WTC11 (cell line): ENCODE measurements around the gene APOE. TPM values are rescaled to one million over a fixed set of nuclear protein-coding genes. Genes with fewer than 3 reads are reported as not detected.

Source experiments
- ATAC-seq: fragments of 200-7000 bp; cut with Tn5 transposase; 2 replicates; pipeline ENCODE4 v1.10.0; 2021; ENCODE audit warnings: mild to moderate bottlenecking, moderate library complexity
- CTCF ChIA-PET: fragments of 300-600 bp; sonication (Branson Sonifier 250); formaldehyde crosslinking; loops from one replicate; lab custom pipeline; 2021; ENCODE audit warnings: antibody characterized with exemption; lab: Charles Lee
- POLR2A ChIA-PET: fragments of 350-600 bp; sonication (Branson Sonifier 250); formaldehyde crosslinking; loops from one replicate; lab custom pipeline; 2021; ENCODE audit warnings: antibody characterized with exemption; lab: Charles Lee
- DNase-seq: peaks from one replicate; pipeline ENCODE4 v3.0.0; 2021; ENCODE audit warnings: low spot score
- H3K27ac Mint-ChIP-seq: 2 replicates; pipeline ENCODE4 v1.8.0; 2021; ENCODE audit warnings: mixed read lengths
- H3K27me3 Mint-ChIP-seq: 2 replicates; pipeline ENCODE4 v1.8.0; 2021; ENCODE audit warnings: low read depth, mild to moderate bottlenecking, moderate library complexity, mixed read lengths
- H3K36me3 Mint-ChIP-seq: 2 replicates; pipeline ENCODE4 v1.8.0; 2021; ENCODE audit warnings: mixed read lengths
- H3K4me1 Mint-ChIP-seq: 2 replicates; pipeline ENCODE4 v1.8.0; 2022; ENCODE audit warnings: mixed read lengths
- H3K4me3 Mint-ChIP-seq: 2 replicates; pipeline ENCODE4 v1.8.0; 2021; ENCODE audit warnings: mild to moderate bottlenecking, moderate library complexity, mixed read lengths
- H3K9me3 Mint-ChIP-seq: 2 replicates; pipeline ENCODE4 v1.8.0; 2021; ENCODE audit warnings: mixed read lengths
- AFF4 ChIP-seq: sonication (generic); formaldehyde crosslinking; IDR thresholded peaks from 2 replicates; pipeline ENCODE4 v1.8.1; 2023; ENCODE audit warnings: mild to moderate bottlenecking, missing genetic modification reagents, borderline replicate concordance
- ATF3 ChIP-seq: sonication (generic); formaldehyde crosslinking; conservative IDR thresholded peaks from 2 replicates; pipeline ENCODE4 v1.8.1; 2022; ENCODE audit warnings: mild to moderate bottlenecking, missing genetic modification reagents
- CREB1 ChIP-seq: sonication (generic); formaldehyde crosslinking; IDR thresholded peaks from 2 replicates; pipeline ENCODE4 v1.8.0; 2023; ENCODE audit warnings: mild to moderate bottlenecking, missing genetic modification reagents
- ELF4 ChIP-seq: sonication (generic); formaldehyde crosslinking; IDR thresholded peaks from 2 replicates; pipeline ENCODE4 v1.8.1; 2022; ENCODE audit warnings: low read depth, mild to moderate bottlenecking, moderate library complexity, missing genetic modification reagents
- ESRRA ChIP-seq: sonication (generic); formaldehyde crosslinking; IDR thresholded peaks from 2 replicates; pipeline ENCODE4 v1.8.1; 2022; ENCODE audit warnings: mild to moderate bottlenecking, missing genetic modification reagents, borderline replicate concordance
- ETV6 ChIP-seq: sonication (generic); formaldehyde crosslinking; IDR thresholded peaks from 2 replicates; pipeline ENCODE4 v1.8.1; 2022; ENCODE audit warnings: mild to moderate bottlenecking, missing genetic modification reagents
- FOXP1 ChIP-seq: sonication (generic); formaldehyde crosslinking; IDR thresholded peaks from 2 replicates; pipeline ENCODE4 v1.8.0; 2022; ENCODE audit warnings: missing genetic modification reagents, mild to moderate bottlenecking, moderate library complexity, borderline replicate concordance
- GRHL2 ChIP-seq: fragments of 250-450 bp; sonication (Bioruptor Pico); IDR thresholded peaks from 2 replicates; pipeline ENCODE4 v1.8.0; 2022; ENCODE audit warnings: mild to moderate bottlenecking, moderate library complexity; ENCODE audit not compliant: insufficient replicate concordance, severe bottlenecking
- GTF2I ChIP-seq: fragments of 250-450 bp; sonication (Bioruptor Pico); conservative IDR thresholded peaks from 2 replicates; pipeline ENCODE4 v1.4.0; 2021; ENCODE audit warnings: mild to moderate bottlenecking
- HMGA2 ChIP-seq: fragments of 250-450 bp; sonication (Bioruptor Pico); IDR thresholded peaks from 2 replicates; pipeline ENCODE4 v1.4.0; 2021; ENCODE audit warnings: mild to moderate bottlenecking, moderate library complexity
- IRF2 ChIP-seq: sonication (generic); formaldehyde crosslinking; IDR thresholded peaks from 2 replicates; pipeline ENCODE4 v1.8.0; 2022; ENCODE audit warnings: low read depth, missing genetic modification reagents, borderline replicate concordance
- KAT7 ChIP-seq: sonication (generic); formaldehyde crosslinking; IDR thresholded peaks from 2 replicates; pipeline ENCODE4 v1.8.1; 2023; ENCODE audit warnings: missing genetic modification reagents, mild to moderate bottlenecking, borderline replicate concordance
- NFATC4 ChIP-seq: fragments of 250-450 bp; sonication (Bioruptor Pico); IDR thresholded peaks from 2 replicates; pipeline ENCODE4 v1.9.0; 2021; ENCODE audit warnings: mild to moderate bottlenecking
- NFYB ChIP-seq: sonication (generic); formaldehyde crosslinking; conservative IDR thresholded peaks from 2 replicates; pipeline ENCODE4 v1.8.0; 2022; ENCODE audit warnings: low read depth, missing genetic modification reagents
- NR1H2 ChIP-seq: sonication (generic); formaldehyde crosslinking; IDR thresholded peaks from 2 replicates; pipeline ENCODE4 v1.9.0; 2021; ENCODE audit warnings: mild to moderate bottlenecking, moderate library complexity, missing genetic modification reagents
- PREB ChIP-seq: sonication (generic); formaldehyde crosslinking; IDR thresholded peaks from 2 replicates; pipeline ENCODE4 v1.8.1; 2022; ENCODE audit warnings: mild to moderate bottlenecking, missing genetic modification reagents, moderate library complexity, borderline replicate concordance
- RORB ChIP-seq: fragments of 250-450 bp; sonication (Bioruptor Pico); IDR thresholded peaks from 2 replicates; pipeline ENCODE4 v1.9.0; 2021; ENCODE audit warnings: mild to moderate bottlenecking
- TP53 ChIP-seq: sonication (generic); formaldehyde crosslinking; IDR thresholded peaks from 2 replicates; pipeline ENCODE4 v1.8.1; 2023; ENCODE audit warnings: mild to moderate bottlenecking, missing genetic modification reagents
- ZNF138 ChIP-seq: sonication (generic); formaldehyde crosslinking; conservative IDR thresholded peaks from 2 replicates; pipeline ENCODE4 v1.8.1; 2022; ENCODE audit warnings: mild to moderate bottlenecking, moderate library complexity, missing genetic modification reagents
- ZNF232 ChIP-seq: sonication (generic); formaldehyde crosslinking; IDR thresholded peaks from 2 replicates; pipeline ENCODE4 v1.8.0; 2022; ENCODE audit warnings: mild to moderate bottlenecking, missing genetic modification reagents
- ZNF263 ChIP-seq: sonication (generic); formaldehyde crosslinking; IDR thresholded peaks from 2 replicates; pipeline ENCODE4 v1.8.1; 2022; ENCODE audit warnings: low read depth, mild to moderate bottlenecking, moderate library complexity, missing genetic modification reagents
- ZNF317 ChIP-seq: sonication (generic); formaldehyde crosslinking; IDR thresholded peaks from 2 replicates; pipeline ENCODE4 v1.8.1; 2023; ENCODE audit warnings: low read depth, mild to moderate bottlenecking, moderate library complexity, missing genetic modification reagents, borderline replicate concordance
- ZNF396 ChIP-seq: fragments of 250-450 bp; sonication (Bioruptor Pico); IDR thresholded peaks from 2 replicates; pipeline ENCODE4 v1.8.0; 2021; ENCODE audit warnings: mild to moderate bottlenecking, moderate library complexity, borderline replicate concordance
- ZNF416 ChIP-seq: fragments of 250-450 bp; sonication (Bioruptor Pico); IDR thresholded peaks from 2 replicates; pipeline ENCODE4 v1.9.0; 2021; ENCODE audit warnings: mild to moderate bottlenecking, inconsistent platforms
- ZNF512 ChIP-seq: sonication (generic); formaldehyde crosslinking; IDR thresholded peaks from 2 replicates; pipeline ENCODE4 v1.8.1; 2022; ENCODE audit warnings: missing genetic modification reagents, borderline replicate concordance
- ZNF532 ChIP-seq: fragments of 250-450 bp; sonication (Bioruptor Pico); IDR thresholded peaks from 2 replicates; pipeline ENCODE4 v1.9.0; 2021; ENCODE audit warnings: mild to moderate bottlenecking, borderline replicate concordance
- total RNA-seq: library from RNA; stranded (reverse); gene quantifications from 3 replicates; pipeline ENCODE4 v1.2.3, GENCODE V29; 2021

The APOE gene
- total RNA-seq, 1 experiment from 2014 or later = 824 TPM

- no peaks in the 10 kb centered on the region for H3K27me3 Mint-ChIP-seq
- H3K9me3 Mint-ChIP-seq = no peaks in the 10 kb centered on the region
- ChIA-PET CTCF (interaction anchor here (0.6 to 4.7 kb wide), 28 partner anchors 8 to 334 kb away, joined by 3 to 54 read pairs (median 4); partner anchors contain the start of genes APOC1, APOC2, CLPTM1 and PPP1R37), POLR2A (interaction anchor here (0.6 to 2.9 kb wide), 7 partner anchors 11 to 274 kb away, joined by 3 to 17 read pairs (median 8); partner anchors contain the start of genes APOC1, BLOC1S3, NECTIN2 and RELB)
- peak overlapping the region; percentile 99 for H3K4me3 Mint-ChIP-seq
- 0 out of 2 replicates have a peak, but pooled peaks have one; percentile 1 for ATAC-seq
- peaks cover 21% of the 10 kb centered on the region for H3K4me1 Mint-ChIP-seq
- peak overlapping the region; percentile 88 for H3K27ac Mint-ChIP-seq
- H3K36me3 Mint-ChIP-seq = peaks cover 39% of the 10 kb centered on the region
- DNase-seq = peak; percentile 67
- TF ChIP-seq CREB1 = no peak
- TF ChIP-seq ELF4 (CRISPR knock-in tag) = no peak
- TF ChIP-seq ZNF416 (CRISPR knock-in tag) = no peak
- peak; percentile 71; the same call in 1 of the 2 replicates for TF ChIP-seq NFATC4 (CRISPR knock-in tag)
- TF ChIP-seq IRF2 (CRISPR knock-in tag) = no peak
- TF ChIP-seq HMGA2 (CRISPR knock-in tag) = no peak
- no peak for TF ChIP-seq ZNF263 (CRISPR knock-in tag)
- no peak for TF ChIP-seq NFYB (CRISPR knock-in tag)
- TF ChIP-seq ZNF232 (CRISPR knock-in tag) = no peak
- TF ChIP-seq ETV6 (CRISPR knock-in tag) = no peak
- no peak for TF ChIP-seq ZNF532 (CRISPR knock-in tag)
- TF ChIP-seq ZNF317 (CRISPR knock-in tag) = no peak
- TF ChIP-seq NR1H2 (CRISPR knock-in tag) = no peak
- no peak for TF ChIP-seq ZNF396 (CRISPR knock-in tag)
- TF ChIP-seq KAT7 = no peak
- no peak for TF ChIP-seq ZNF138 (CRISPR knock-in tag)
- TF ChIP-seq ZNF512 (CRISPR knock-in tag) = no peak
- TF ChIP-seq ESRRA (CRISPR knock-in tag) = 0 out of 2 replicates have a peak, but pooled peaks have one; percentile 27
- no peak for TF ChIP-seq ATF3 (CRISPR knock-in tag)
- no peak for TF ChIP-seq AFF4 (CRISPR knock-in tag)
- no peak for TF ChIP-seq RORB
- no peak for TF ChIP-seq PREB (CRISPR knock-in tag)
- no peak for TF ChIP-seq GRHL2 (CRISPR knock-in tag)
- no peak for TF ChIP-seq TP53 (CRISPR knock-in tag)
- no peak for TF ChIP-seq GTF2I
- TF ChIP-seq FOXP1 (CRISPR knock-in tag) = no peak
Observed at GRCh38 chr19:44904426-44904994, 1.1 kb upstream of the APOE start.
